Measurements from ENCODE around the gene ALDH3A1. TPM values are rescaled to one million over a fixed set of nuclear protein-coding genes. Genes with fewer than 3 reads are reported as not detected.

ALDH3A1 gene
- total and polyA plus RNA-seq, 10 of the 15 experiments (the other 5 are each of a cell fraction or from before 2014, with no cell fraction given) = 0.20 TPM; not detected in 9

DNA sequence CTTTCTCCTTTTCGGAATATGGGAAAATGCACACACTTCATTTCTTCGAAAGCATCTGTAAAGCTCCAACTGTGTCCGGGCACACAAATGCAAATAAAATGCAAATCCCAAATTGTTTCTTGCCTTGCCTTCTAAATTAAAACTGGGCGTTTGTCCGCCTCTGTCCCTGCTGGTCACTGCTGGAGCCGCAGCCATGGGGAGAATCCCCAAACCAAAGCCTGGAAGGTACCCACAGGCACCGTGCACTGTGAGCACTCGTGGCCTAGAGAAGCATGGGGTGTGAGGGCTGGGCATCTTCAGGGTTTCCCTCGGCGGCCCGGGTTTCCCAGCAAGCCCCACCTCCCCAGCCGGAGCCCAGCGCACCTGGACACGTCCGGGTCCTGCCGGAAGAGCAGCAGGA lies 34.6 kb downstream of the ALDH3A1 start (continued):
- TF ChIP-seq, protein P1, sequence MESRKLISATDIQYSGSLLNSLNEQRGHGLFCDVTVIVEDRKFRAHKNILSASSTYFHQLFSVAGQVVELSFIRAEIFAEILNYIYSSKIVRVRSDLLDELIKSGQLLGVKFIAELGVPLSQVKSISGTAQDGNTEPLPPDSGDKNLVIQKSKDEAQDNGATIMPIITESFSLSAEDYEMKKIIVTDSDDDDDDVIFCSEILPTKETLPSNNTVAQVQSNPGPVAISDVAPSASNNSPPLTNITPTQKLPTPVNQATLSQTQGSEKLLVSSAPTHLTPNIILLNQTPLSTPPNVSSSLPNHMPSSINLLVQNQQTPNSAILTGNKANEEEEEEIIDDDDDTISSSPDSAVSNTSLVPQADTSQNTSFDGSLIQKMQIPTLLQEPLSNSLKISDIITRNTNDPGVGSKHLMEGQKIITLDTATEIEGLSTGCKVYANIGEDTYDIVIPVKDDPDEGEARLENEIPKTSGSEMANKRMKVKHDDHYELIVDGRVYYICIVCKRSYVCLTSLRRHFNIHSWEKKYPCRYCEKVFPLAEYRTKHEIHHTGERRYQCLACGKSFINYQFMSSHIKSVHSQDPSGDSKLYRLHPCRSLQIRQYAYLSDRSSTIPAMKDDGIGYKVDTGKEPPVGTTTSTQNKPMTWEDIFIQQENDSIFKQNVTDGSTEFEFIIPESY (IDR thresholded peaks at IDR 0.05) = no peak
- TF ChIP-seq SIX5 (IDR thresholded peaks at IDR 0.05; ENCODE audit: low read depth, low read length, severe bottlenecking) (no peak), PKNOX1 (IDR thresholded peaks at IDR 0.05) (no peak)

GRCh38 chr17:19712436-19713004 lies 35.6 kb downstream of the ALDH3A1 start:
- Histone ChIP-seq H3K27me3 (replicated peaks in 1 of 2; ENCODE audit: control insufficient read depth in 2 of 2, insufficient read depth in 2 of 2, low read length in 1 of 2) (no peaks in the 10 kb centered on the region; a peak in 1 of 4 replicates), H3K9ac (ENCODE audit: control insufficient read depth, insufficient read depth, low read length) (no peak overlapping the region), H3K4me3 (no peak overlapping the region), H3K4me1 (ENCODE audit: control insufficient read depth, insufficient read depth, low read length) (no peaks in the 10 kb centered on the region), H3K36me3 (ENCODE audit: control insufficient read depth in 2 of 2, insufficient read depth in 2 of 2, low read length in 1 of 2) (no peaks in the 10 kb centered on the region), H3K4me2 (ENCODE audit: control insufficient read depth, insufficient read depth) (no peak overlapping the region), H3K9me3 (replicated peaks; ENCODE audit: control insufficient read depth, insufficient read depth, low read length) (no peaks in the 10 kb centered on the region), H4K20me1 (ENCODE audit: control insufficient read depth, insufficient read depth) (no peaks in the 10 kb centered on the region), H3K27ac (ENCODE audit: control insufficient read depth, insufficient read depth) (no peak overlapping the region), H2AFZ (ENCODE audit: control insufficient read depth, low read depth, low read length) (no peak overlapping the region), H3K79me2 (ENCODE audit: control insufficient read depth, insufficient read depth, low read length) (no peaks in the 10 kb centered on the region)
- intact Hi-C loops (cut with micrococcal nuclease; ENCODE audit: unreplicated experiment) = no loop called here
- in situ Hi-C loops (cut with MboI) = no loop called here
- no TSS peak for BruUV-seq (replicated peaks)
- POLR2A ChIA-PET = no interaction called here
- no peak for TF ChIP-seq KAT2A (conservative IDR thresholded peaks at IDR 0.05; ENCODE audit: control insufficient read depth, low read depth, low read length)
- TF ChIP-seq BACH1 (IDR thresholded peaks at IDR 0.05; ENCODE audit: borderline replicate concordance) = no peak
- TF ChIP-seq TCF7 (IDR thresholded peaks at IDR 0.05; ENCODE audit: borderline replicate concordance) = no peak
- no peak for TF ChIP-seq PKNOX1 (IDR thresholded peaks at IDR 0.05)
- no peak for TF ChIP-seq GABPA (IDR thresholded peaks at IDR 0.05; ENCODE audit: low read depth)
- TF ChIP-seq RUNX3 (IDR thresholded peaks at IDR 0.05; ENCODE audit: low read length) = no peak
- TF ChIP-seq PBX3 (IDR thresholded peaks at IDR 0.05; ENCODE audit: insufficient replicate concordance, low read depth, low read length) = no peak
- no peak for TF ChIP-seq ZNF217 (IDR thresholded peaks at IDR 0.05)
- TF ChIP-seq, protein P1 (IDR thresholded peaks at IDR 0.05) = no peak
- no peak for TF ChIP-seq SMAD1 (IDR thresholded peaks at IDR 0.05; ENCODE audit: low read depth, partially characterized antibody)
- no peak for TF ChIP-seq NR2C2 (IDR thresholded peaks at IDR 0.05; ENCODE audit: borderline replicate concordance, control insufficient read depth, insufficient read length, low read depth)
- no peak for TF ChIP-seq ASH2L (IDR thresholded peaks at IDR 0.05; ENCODE audit: borderline replicate concordance, low read depth)
- no peak for TF ChIP-seq STAT3 (IDR thresholded peaks at IDR 0.05; ENCODE audit: low read depth, low read length)
- DNase-seq (ENCODE audit: low read depth, low spot score) (no peak), FAIRE-seq (no peak), ATAC-seq (no peak)
- SMC1A ChIA-PET (ENCODE audit: uncharacterized antibody, unreplicated experiment) = no interaction called here
- CTCF ChIA-PET = no interaction called here
- 69% methylated on average over 12 of the region's 12 CpGs for WGBS (ENCODE audit: insufficient coverage, insufficient replicate concordance, low lambda C conversion rate, missing lambda C conversion rate)
- RAD21 ChIA-PET (ENCODE audit: unreplicated experiment) = no interaction called here

Measured in GM12878 (cell line).